GM06990 (cell line): ENCODE results near the gene ATOH8.

Experiments
- DNase-seq: peaks from one replicate; pipeline ENCODE4 v3.0.0-alpha.2; 2011; ENCODE audit not compliant: insufficient read length; ENCODE audit errors: extremely low read depth
- H3K27me3 ChIP-seq: replicated peaks from 2 replicates; pipeline ENCODE4 v1.6.0; 2011; ENCODE audit warnings: low read length; ENCODE audit not compliant: control insufficient read depth, insufficient read depth
- H3K36me3 ChIP-seq: 2 replicates; pipeline ENCODE4 v1.5.1; 2011; ENCODE audit warnings: low read length; ENCODE audit not compliant: control insufficient read depth, insufficient read depth
- H3K4me3 ChIP-seq: replicated peaks from 2 replicates; pipeline ENCODE4 v1.5.1; 2011; ENCODE audit warnings: low read depth, mild to moderate bottlenecking, control low read depth, low read length
- TF ChIP-seq, protein P1 (sequence below): IDR thresholded peaks from 2 replicates; pipeline ENCODE4 v1.5.1; 2011; ENCODE audit warnings: low read length, control low read depth, mild to moderate bottlenecking, inconsistent platforms; ENCODE audit not compliant: insufficient read depth, poor library complexity, severe bottlenecking

Gene ATOH8

DNA sequence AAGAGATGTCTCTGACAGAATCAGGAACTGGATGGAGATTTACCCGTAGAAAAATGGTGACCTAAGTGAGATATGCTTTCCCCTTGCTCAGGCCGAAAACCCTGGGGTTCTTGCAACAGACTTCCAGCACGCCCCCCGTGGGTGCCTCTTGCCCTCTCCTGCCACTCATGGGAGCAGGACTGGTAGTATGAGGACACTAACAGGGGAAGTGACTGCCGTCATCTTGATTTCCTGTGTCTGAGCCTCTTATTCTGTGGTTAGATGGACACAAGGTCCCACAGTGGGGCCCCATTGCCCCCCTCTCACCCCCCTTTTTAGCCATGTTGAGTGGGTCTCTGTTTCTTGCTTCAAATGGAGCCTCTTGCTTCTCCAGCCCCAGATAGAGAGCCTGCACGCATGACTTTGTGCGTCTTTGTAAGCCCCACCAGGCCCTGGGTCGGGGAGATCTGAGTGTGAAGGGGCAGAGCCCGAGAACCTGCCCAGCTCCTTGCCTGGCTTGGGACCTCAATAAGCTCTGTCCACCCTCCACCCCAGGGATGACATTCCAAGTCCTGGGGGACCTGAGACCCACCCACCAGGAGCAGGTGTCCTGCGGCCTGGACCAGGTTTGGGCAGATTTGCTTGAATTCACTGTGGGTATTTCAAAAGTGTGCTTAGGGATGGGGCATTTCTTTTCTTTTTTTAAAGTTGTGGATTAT, 47.0 kb upstream of the ATOH8 start:
- DNase-seq = no peak
- H3K27me3 ChIP-seq = no peaks in the 10 kb centered on the region
- TF ChIP-seq, protein P1, sequence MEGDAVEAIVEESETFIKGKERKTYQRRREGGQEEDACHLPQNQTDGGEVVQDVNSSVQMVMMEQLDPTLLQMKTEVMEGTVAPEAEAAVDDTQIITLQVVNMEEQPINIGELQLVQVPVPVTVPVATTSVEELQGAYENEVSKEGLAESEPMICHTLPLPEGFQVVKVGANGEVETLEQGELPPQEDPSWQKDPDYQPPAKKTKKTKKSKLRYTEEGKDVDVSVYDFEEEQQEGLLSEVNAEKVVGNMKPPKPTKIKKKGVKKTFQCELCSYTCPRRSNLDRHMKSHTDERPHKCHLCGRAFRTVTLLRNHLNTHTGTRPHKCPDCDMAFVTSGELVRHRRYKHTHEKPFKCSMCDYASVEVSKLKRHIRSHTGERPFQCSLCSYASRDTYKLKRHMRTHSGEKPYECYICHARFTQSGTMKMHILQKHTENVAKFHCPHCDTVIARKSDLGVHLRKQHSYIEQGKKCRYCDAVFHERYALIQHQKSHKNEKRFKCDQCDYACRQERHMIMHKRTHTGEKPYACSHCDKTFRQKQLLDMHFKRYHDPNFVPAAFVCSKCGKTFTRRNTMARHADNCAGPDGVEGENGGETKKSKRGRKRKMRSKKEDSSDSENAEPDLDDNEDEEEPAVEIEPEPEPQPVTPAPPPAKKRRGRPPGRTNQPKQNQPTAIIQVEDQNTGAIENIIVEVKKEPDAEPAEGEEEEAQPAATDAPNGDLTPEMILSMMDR = no peak
- no peak overlapping the region for H3K4me3 ChIP-seq
- no peaks in the 10 kb centered on the region for H3K36me3 ChIP-seq

DNA sequence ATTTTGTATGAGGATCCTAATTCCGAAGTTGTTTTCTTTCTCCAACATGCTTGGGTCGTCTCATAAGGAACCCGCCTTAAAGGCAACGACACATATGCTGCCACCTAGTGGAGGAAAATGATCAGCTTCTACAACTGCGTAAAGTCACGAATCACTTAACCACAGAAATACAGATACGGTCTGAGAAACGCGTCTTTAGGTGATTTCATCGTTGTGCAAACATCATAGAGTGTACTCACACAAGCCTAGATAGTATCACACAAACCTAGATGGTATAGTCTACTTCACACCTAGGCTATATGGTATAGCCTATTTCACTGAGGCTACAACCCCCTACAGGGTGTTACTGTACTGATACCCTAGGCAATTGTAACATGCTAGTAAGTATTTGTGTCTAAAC, 46.5 kb upstream of the ATOH8 start:
- TF ChIP-seq, protein P1 = peak; percentile 76
- DNase-seq = no peak
- Histone ChIP-seq H3K27me3 (no peaks in the 10 kb centered on the region), H3K4me3 (no peak overlapping the region), H3K36me3 (no peaks in the 10 kb centered on the region)

DNA sequence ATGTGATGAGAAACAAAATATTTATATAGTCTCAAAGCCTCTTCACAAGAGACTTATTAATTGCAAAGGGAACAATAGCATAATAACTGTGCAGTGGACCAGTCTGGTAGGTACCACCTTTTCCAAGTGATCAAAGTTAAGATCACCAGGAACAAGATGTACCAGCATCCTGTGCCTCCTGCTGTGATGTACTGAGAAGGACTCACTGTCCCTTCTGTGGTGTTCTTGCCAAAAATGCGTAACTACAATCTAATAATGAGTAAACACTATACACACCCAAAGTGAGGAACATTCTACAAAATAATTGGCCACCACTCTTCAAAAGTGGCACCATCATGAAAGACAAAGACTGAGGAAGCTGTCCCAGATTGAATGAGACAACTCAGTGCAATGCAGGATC, 45.1 kb upstream of the ATOH8 start:
- H3K4me3 ChIP-seq = no peak overlapping the region
- no peaks in the 10 kb centered on the region for H3K27me3 ChIP-seq
- no peaks in the 10 kb centered on the region for H3K36me3 ChIP-seq
- DNase-seq = no peak
- TF ChIP-seq, protein P1 = no peak

DNA sequence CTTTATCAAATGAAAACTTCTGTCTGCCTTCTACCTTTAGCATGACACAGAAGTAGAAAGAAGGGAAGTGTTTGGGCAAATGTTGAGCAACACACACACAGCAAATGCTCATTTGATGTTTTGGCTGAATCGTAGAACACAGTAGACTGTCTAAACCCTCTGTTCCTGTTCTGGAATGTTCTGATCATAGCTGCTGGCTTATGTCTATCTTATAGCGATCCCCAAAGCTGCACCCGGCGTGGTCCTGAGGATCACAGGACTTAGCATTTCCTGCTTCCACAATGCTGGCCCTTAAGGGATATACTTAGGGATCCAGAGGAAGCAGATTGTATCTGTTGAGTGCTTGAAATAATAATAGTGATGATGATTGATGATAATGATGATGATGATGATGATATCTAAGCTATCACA, 44.4 kb upstream of the ATOH8 start:
- no peaks in the 10 kb centered on the region; the same call in 1 of the 2 replicates for H3K27me3 ChIP-seq
- TF ChIP-seq, protein P1 = no peak
- no peak overlapping the region for H3K4me3 ChIP-seq
- DNase-seq = no peak
- H3K36me3 ChIP-seq = no peaks in the 10 kb centered on the region

DNA sequence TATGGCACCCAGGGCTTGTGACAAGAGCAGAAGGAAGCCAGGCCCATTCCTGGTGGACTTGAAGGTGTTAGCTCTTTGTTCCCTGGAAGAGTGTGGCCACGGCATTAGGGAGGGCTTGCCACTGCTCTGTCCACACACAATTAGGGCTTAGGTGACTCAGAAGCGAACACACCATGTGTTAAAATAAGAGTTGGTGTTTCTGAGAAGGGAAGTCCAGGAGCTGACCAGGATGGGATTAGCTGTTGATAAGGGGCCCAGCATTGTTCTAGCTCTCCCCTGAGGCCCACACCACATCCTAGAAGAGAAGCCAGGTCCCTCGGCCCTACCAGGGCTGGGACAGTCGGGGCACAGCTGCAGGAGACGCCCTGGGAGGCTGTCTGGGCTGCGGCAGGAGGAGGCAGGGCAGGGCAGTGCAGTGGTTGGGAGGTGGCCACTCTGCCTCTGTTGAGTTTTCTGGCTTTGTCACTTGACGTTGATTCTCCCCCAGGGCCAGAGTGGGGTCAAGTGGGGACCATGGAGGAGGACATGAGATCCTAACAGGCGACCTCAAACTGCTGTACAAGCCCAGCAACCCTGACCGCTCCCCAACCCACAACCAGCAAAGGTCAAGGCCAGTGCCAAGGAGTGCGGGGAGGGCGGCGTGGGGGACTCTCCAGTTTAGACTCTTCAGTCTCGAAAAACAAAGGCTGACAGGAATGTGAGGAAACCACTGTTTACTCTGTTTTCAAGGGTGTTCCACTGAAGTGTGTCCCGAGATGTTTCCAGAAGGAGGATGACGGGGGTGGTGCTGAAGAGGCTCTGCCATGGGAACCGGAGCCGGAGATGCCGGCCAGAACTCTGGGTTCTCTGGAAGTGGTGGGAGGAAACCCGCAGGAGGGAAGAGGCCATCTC, 42.9 kb upstream of the ATOH8 start:
- Histone ChIP-seq H3K36me3 (no peaks in the 10 kb centered on the region), H3K4me3 (no peak overlapping the region), H3K27me3 (no peaks in the 10 kb centered on the region; the same call in 1 of the 2 replicates)
- DNase-seq = no peak
- TF ChIP-seq, protein P1 = no peak
